T-cell (primary cell): ENCODE data around the gene SNRPA1. TPM values are rescaled to one million over a fixed set of nuclear protein-coding genes. Genes with fewer than 3 reads are reported as not detected.

Experiments used
- ATAC-seq, 4 experiments: fragments of 200-7000 bp in 3 of 4; fragments of 150-1000 bp in 1 of 4; cut with Tn5 transposase; replicated peaks in 1 of 4; 1 replicate in 3 of 4; 2 replicates in 1 of 4; pipeline ENCODE4 v1.10.0; 2021; ENCODE audit warnings: moderate library complexity in 3 of 4, mild to moderate bottlenecking in 2 of 4, moderate number of reproducible peaks in 1 of 4
- CTCF ChIA-PET, 2 donors: fragments of 300-600 bp; sonication (Branson Sonifier 250); formaldehyde crosslinking; loops; one replicate each; lab custom pipeline; 2022; ENCODE audit warnings: antibody characterized with exemption in 2 of 2; lab: Charles Lee
- POLR2A ChIA-PET, 2 donors: fragments of 300-600 bp; sonication (Branson Sonifier 250); formaldehyde crosslinking; loops; one replicate each; lab custom pipeline; 2022; ENCODE audit warnings: antibody characterized with exemption in 2 of 2; lab: Charles Lee
- DNase-seq, 35 experiments: peaks; one replicate each; pipeline versions ENCODE4 v3.0.0 to v3.0.0-alpha.2; 2013 to 2023
- H3K27ac ChIP-seq: one replicate; pipeline ENCODE4 v1.5.1; 2013; ENCODE audit warnings: low read length
- H3K27me3 ChIP-seq, 2 experiments: replicated peaks in 1 of 2; 1 replicate in 1 of 2; 2 replicates in 1 of 2; pipeline versions ENCODE4 v1.6.1 to v1.7.0; 2013; ENCODE audit warnings: low read length in 1 of 2, mixed read lengths in 1 of 2; ENCODE audit not compliant: control insufficient read depth in 2 of 2, insufficient read depth in 2 of 2; ENCODE audit errors: extremely low read depth in 1 of 2
- H3K36me3 ChIP-seq, 2 donors: 1 replicate in 1 of 2; 2 replicates in 1 of 2; pipeline versions ENCODE4 v1.6.1 to v1.7.0; 2013; ENCODE audit warnings: low read length in 1 of 2; ENCODE audit not compliant: control insufficient read depth in 2 of 2, insufficient read depth in 1 of 2; ENCODE audit errors: extremely low read depth in 1 of 2
- H3K4me1 ChIP-seq, 2 experiments: 1 replicate in 1 of 2; 2 replicates in 1 of 2; pipeline versions ENCODE4 v1.6.1 to v1.7.0; 2013; ENCODE audit warnings: low read length in 2 of 2, mixed read lengths in 1 of 2; ENCODE audit not compliant: insufficient read depth in 2 of 2, control insufficient read depth in 1 of 2; ENCODE audit errors: extremely low read depth in 1 of 2
- H3K4me3 ChIP-seq, 2 donors: 1 replicate in 1 of 2; 2 replicates in 1 of 2; pipeline versions ENCODE4 v1.5.1 to v1.7.0; 2013; ENCODE audit warnings: mild to moderate bottlenecking in 2 of 2, low read length in 1 of 2, moderate library complexity in 1 of 2; ENCODE audit not compliant: control insufficient read depth in 1 of 2; ENCODE audit errors: extremely low read depth in 1 of 2
- H3K9me3 ChIP-seq: 2 replicates; pipeline ENCODE4 v1.7.0; 2013
- H3K27ac Mint-ChIP-seq, 2 donors: one replicate each; pipeline ENCODE4 v1.8.0; 2020 to 2021; ENCODE audit warnings: mild to moderate bottlenecking in 2 of 2, mixed read lengths in 2 of 2
- H3K27me3 Mint-ChIP-seq, 2 donors: one replicate each; pipeline ENCODE4 v1.8.0; 2021 to 2022; ENCODE audit warnings: mixed read lengths in 2 of 2
- H3K36me3 Mint-ChIP-seq: one replicate; pipeline ENCODE4 v1.8.0; 2021; ENCODE audit warnings: mixed read lengths
- H3K4me1 Mint-ChIP-seq, 3 donors: one replicate each; pipeline ENCODE4 v1.8.0; 2020 to 2022; ENCODE audit warnings: mixed read lengths in 3 of 3, mild to moderate bottlenecking in 1 of 3
- H3K4me3 Mint-ChIP-seq, 3 donors: one replicate each; pipeline ENCODE4 v1.8.0; 2020 to 2022; ENCODE audit warnings: mild to moderate bottlenecking in 3 of 3, mixed read lengths in 3 of 3, moderate library complexity in 3 of 3
- H3K9me3 Mint-ChIP-seq, 3 donors: one replicate each; pipeline ENCODE4 v1.8.0; 2020 to 2022; ENCODE audit warnings: mixed read lengths in 3 of 3
- WGBS: methylation state at CpG from one replicate; pipeline ENCODE4 v1.1.5; 2013; ENCODE audit warnings: missing lambda C conversion rate; ENCODE audit not compliant: insufficient coverage; 5-methylcytosine and 5-hydroxymethylcytosine counted together
- total RNA-seq, 35 experiments: library from RNA in 6 of 35; stranded (reverse) in 6 of 35; fragments of 120-200 nt in 1 of 35; gene quantifications; one replicate each; pipeline versions ENCODE4 v1.2.1 to v1.2.4 and lab custom pipeline; 2013 to 2026

SNRPA1 gene
- total RNA-seq, 5 donors from 2014 or later (not counting 1 experiment from before 2014, with no cell fraction given), result 77.0 to 199 (median 97.0) TPM

DNA sequence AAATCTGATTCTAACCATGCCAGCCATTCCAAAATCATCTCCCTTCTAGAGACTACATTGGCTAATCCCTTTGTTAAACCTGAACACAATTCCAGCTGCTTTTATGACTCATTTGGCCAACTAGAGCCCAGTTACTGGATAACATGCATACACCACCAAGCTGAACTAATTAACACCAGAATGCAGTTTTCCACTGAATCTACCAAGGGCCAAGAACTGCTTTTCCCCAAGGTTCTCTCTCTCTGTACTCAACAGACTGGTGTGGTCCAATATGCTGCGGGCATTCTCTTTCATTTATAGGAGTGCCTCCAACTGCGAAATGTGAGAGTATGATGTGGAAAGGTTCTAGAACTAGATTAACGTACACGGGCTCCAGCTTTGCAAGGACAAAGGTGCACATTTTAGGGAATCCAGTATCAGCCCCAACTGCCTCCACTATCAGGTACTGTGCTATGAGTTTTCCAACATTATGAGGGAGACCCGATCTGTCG lies 44.7 kb downstream of the SNRPA1 start:
- WGBS, result 33% methylated on average over 2 of the region's 6 CpGs
- DNase-seq (no peak), ATAC-seq (no peak)
- Mint-ChIP-seq H3K27me3 (peaks cover 0 to 1% of the 10 kb centered on the region in 2 donors), H3K9me3 (no peaks in the 10 kb centered on the region), H3K4me1 (peaks cover 51 to 59% (median 58%) of the 10 kb centered on the region in 3 donors), H3K36me3 (no peaks in the 10 kb centered on the region), H3K4me3 (peak overlapping the region; percentile 81 to 88 (median 86)), H3K27ac (peak overlapping the region; percentile 47 to 68)
- Histone ChIP-seq H3K4me1 (peaks cover 8 to 33% of the 10 kb centered on the region in 2 experiments), H3K4me3 (peak overlapping the region; percentile 33 to 62), H3K27ac (no peak overlapping the region), H3K27me3 (no peaks in the 10 kb centered on the region), H3K9me3 (no peaks in the 10 kb centered on the region), H3K36me3 (no peaks in the 10 kb centered on the region)
- ChIA-PET POLR2A (interaction anchor here in 1 of 2 donors (0.5 kb wide), 1 partner anchor 83 kb away, joined by 8 read pairs; no protein-coding TSS in a partner anchor), CTCF (interaction anchor here in 1 of 2 donors (0.7 to 0.9 kb wide), 2 partner anchors 10 to 243 kb away, joined by 3 to 4 read pairs; no protein-coding TSS in a partner anchor)

- no peak overlapping the region for H3K4me3 ChIP-seq
- no peak overlapping the region for H3K27ac ChIP-seq
- H3K9me3 ChIP-seq, result no peaks in the 10 kb centered on the region
- H3K36me3 ChIP-seq, result no peaks in the 10 kb centered on the region
- no peak overlapping the region for H3K4me3 Mint-ChIP-seq
- no peaks in the 10 kb centered on the region for H3K27me3 Mint-ChIP-seq
- H3K4me1 ChIP-seq, result peaks cover 20 to 51% of the 10 kb centered on the region in 2 experiments
- peaks cover 72 to 80% (median 80%) of the 10 kb centered on the region in 3 donors for H3K4me1 Mint-ChIP-seq
- POLR2A ChIA-PET, result no interaction called here
- no CpG with 5 or more reads among the region's 3 CpGs for WGBS
- ATAC-seq (no peak), DNase-seq (no peak)
- H3K27me3 ChIP-seq, result no peaks in the 10 kb centered on the region
- peak overlapping the region in 1 of 2 donors; percentile 75 for H3K27ac Mint-ChIP-seq
- H3K9me3 Mint-ChIP-seq, result no peaks in the 10 kb centered on the region
- H3K36me3 Mint-ChIP-seq, result no peaks in the 10 kb centered on the region
- CTCF ChIA-PET, result interaction anchor here in 1 of 2 donors (0.6 to 0.7 kb wide), 2 partner anchors 41 to 72 kb away, joined by 3 read pairs; no protein-coding TSS in a partner anchor
These were observed 46.8 kb downstream of the SNRPA1 start for GRCh38 chr15:101248274-101248673.

DNA sequence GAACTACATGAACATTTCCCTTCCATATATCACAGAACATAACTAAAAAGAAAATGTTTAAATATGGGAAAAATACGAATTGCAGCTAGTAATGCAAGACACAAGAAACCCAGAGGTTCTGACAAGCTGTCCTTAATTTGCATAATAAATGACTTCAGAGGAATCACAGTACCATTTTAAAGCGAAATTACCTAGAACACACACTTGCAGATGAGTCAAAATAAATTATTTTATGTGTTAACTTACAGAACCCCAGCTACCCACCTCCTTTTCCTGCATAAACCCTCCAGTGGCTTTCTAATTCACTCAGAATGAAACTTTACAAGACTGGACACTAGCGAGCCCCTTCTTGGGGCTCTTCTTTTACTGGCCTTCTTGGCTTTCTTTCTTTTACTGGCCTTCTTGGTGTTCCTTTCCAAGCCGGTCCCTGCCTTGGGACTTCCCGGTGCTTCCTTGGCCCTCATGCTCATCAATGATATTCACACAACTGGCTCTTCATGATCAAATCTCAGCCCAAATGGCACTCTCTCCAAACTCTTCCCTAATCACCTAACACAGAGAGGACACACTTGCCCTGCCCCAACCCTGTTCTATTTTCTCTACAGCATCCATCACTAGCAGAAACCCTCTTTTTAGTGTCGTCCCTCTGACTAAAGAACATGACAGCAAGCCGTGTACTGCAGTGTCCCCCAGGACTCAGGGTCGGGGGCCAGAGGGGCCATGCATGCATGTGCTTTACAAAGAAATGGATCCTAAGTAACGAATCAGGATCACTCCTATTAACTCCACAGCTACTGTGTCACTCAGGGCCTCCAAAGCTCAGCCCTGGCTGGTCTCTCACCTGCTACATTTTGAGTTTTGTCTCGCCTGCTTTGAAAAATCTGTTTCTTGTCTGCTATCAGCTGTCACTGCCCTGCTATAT lies 48.0 kb downstream of the SNRPA1 start:
- Mint-ChIP-seq H3K9me3 (no peaks in the 10 kb centered on the region), H3K27ac (peak overlapping the region; percentile 21 to 75), H3K27me3 (no peaks in the 10 kb centered on the region), H3K36me3 (no peaks in the 10 kb centered on the region), H3K4me1 (peaks cover 75 to 84% (median 83%) of the 10 kb centered on the region in 3 donors), H3K4me3 (peak overlapping the region; percentile 1 to 19 (median 2))
- H3K4me1 ChIP-seq, result peaks cover 32 to 58% of the 10 kb centered on the region in 2 experiments
- POLR2A ChIA-PET, result interaction anchor here in 1 of 2 donors (0.6 kb wide), 1 partner anchor 70 kb away, joined by 3 read pairs; no protein-coding TSS in a partner anchor
- H3K9me3 ChIP-seq, result no peaks in the 10 kb centered on the region
- WGBS, result 79% methylated on average over 7 of the region's 10 CpGs
- H3K4me3 ChIP-seq, result no peak overlapping the region
- H3K36me3 ChIP-seq, result no peaks in the 10 kb centered on the region
- DNase-seq (no peak), ATAC-seq (no peak)
- H3K27ac ChIP-seq, result no peak overlapping the region
- CTCF ChIA-PET, result no interaction called here
- no peaks in the 10 kb centered on the region for H3K27me3 ChIP-seq

DNA sequence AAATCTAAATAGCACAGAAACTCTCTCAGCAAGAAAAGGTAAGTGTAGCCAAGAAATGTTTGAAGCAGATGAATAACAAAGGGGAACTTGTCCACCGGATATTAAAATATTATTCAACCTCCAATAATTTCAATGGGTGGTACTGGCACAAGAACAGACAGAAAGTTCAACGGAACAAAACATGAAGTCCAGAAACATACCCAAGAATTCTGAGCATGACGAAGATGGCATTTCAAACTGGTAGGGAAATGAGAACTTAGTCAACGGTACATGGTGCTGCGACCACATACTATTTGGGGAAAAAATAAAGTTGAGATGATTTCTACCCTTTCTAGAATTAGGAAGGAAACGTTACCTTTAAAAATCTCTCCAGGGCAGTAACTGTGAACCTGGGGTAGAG lies 48.7 kb downstream of the SNRPA1 start:
- POLR2A ChIA-PET, result interaction anchor here in 1 of 2 donors (0.7 kb wide), 1 partner anchor 36 kb away, joined by 14 read pairs; no protein-coding TSS in a partner anchor
- DNase-seq, result no peak
- Histone ChIP-seq H3K27ac (no peak overlapping the region), H3K4me3 (no peak overlapping the region), H3K36me3 (no peaks in the 10 kb centered on the region), H3K4me1 (peaks cover 37 to 64% of the 10 kb centered on the region in 2 experiments), H3K9me3 (no peaks in the 10 kb centered on the region), H3K27me3 (no peaks in the 10 kb centered on the region)
- ATAC-seq, result no peak
- Mint-ChIP-seq H3K4me3 (peak overlapping the region in 1 of 3 donors; percentile 17), H3K27me3 (no peaks in the 10 kb centered on the region), H3K9me3 (no peaks in the 10 kb centered on the region), H3K36me3 (no peaks in the 10 kb centered on the region), H3K4me1 (peaks cover 75 to 91% (median 88%) of the 10 kb centered on the region in 3 donors), H3K27ac (peak overlapping the region; percentile 21 to 75)
- 69% methylated on average over 2 of the region's 6 CpGs for WGBS
- CTCF ChIA-PET, result interaction anchor here (0.6 to 2.0 kb wide), 2 partner anchors 12 to 158 kb away, joined by 3 to 8 read pairs; no protein-coding TSS in a partner anchor

GRCh38 chr15:101244889-101245668 lies 50.0 kb downstream of the SNRPA1 start:
- ChIA-PET POLR2A (interaction anchor here (0.6 to 0.7 kb wide), 2 partner anchors 22 to 397 kb away, joined by 3 read pairs; no protein-coding TSS in a partner anchor), CTCF (interaction anchor here (0.8 to 2.0 kb wide), 4 partner anchors 10 to 155 kb away, joined by 3 to 8 read pairs (median 3); no protein-coding TSS in a partner anchor)
- Mint-ChIP-seq H3K9me3 (no peaks in the 10 kb centered on the region), H3K27me3 (no peaks in the 10 kb centered on the region), H3K36me3 (no peaks in the 10 kb centered on the region), H3K4me3 (peak overlapping the region in 1 of 3 donors; percentile 70), H3K27ac (peak overlapping the region; percentile 21 to 75), H3K4me1 (peaks cover 71 to 94% (median 86%) of the 10 kb centered on the region in 3 donors)
- Histone ChIP-seq H3K9me3 (no peaks in the 10 kb centered on the region), H3K4me3 (no peak overlapping the region), H3K27me3 (no peaks in the 10 kb centered on the region), H3K27ac (no peak overlapping the region), H3K36me3 (no peaks in the 10 kb centered on the region), H3K4me1 (peaks cover 34 to 63% of the 10 kb centered on the region in 2 experiments)
- DNase-seq (no peak), ATAC-seq (no peak)
- WGBS, result 100% methylated on average over 7 of the region's 14 CpGs
